Fibroblast of upper back skin (primary cell): Measurements from ENCODE around the gene C16orf90.

Experiments used
- DNase-seq: peaks from one replicate; pipeline ENCODE4 v3.0.0-alpha.2; 2013

Gene C16orf90

GRCh38 chr16:3461151-3461550 lies 34.1 kb downstream of the C16orf90 start:
- no peak for DNase-seq

- DNase-seq: no peak
Measured at GRCh38 chr16:3460585-3460984, 34.7 kb downstream of the C16orf90 start.

GRCh38 chr16:3460121-3460520 lies 35.2 kb downstream of the C16orf90 start:
- no peak for DNase-seq

- no peak for DNase-seq
Measured at GRCh38 chr16:3459401-3460090, 35.7 kb downstream of the C16orf90 start.

- no peak for DNase-seq
Measured at GRCh38 chr16:3458852-3459361, 36.4 kb downstream of the C16orf90 start.

GRCh38 chr16:3458278-3458851 lies 36.9 kb downstream of the C16orf90 start:
- DNase-seq: peak; percentile 53

- peak; percentile 87 for DNase-seq
Measured at GRCh38 chr16:3457434-3458252, 37.6 kb downstream of the C16orf90 start.

- no peak for DNase-seq
Measured at GRCh38 chr16:3454631-3455147, 40.6 kb downstream of the C16orf90 start.

GRCh38 chr16:3454093-3454492 lies 41.2 kb downstream of the C16orf90 start:
- no peak for DNase-seq

GRCh38 chr16:3444032-3444388 lies 51.3 kb downstream of the C16orf90 start:
- DNase-seq: peak; percentile 56
